A673 (cell line): ENCODE data around the gene FHL2. TPM values are rescaled to one million over a fixed set of nuclear protein-coding genes. Genes with fewer than 3 reads are reported as not detected.

Experiments
- BruUV-seq: library from RNA; stranded (reverse); fragments of 400-500 nt; replicated peaks from 2 replicates; lab custom pipeline; 2021; lab: Mats Ljungman, UMichigan
- CTCF ChIA-PET: fragments of 300-600 bp; sonication (Branson Sonifier 250); formaldehyde crosslinking; loops from one replicate; lab custom pipeline; 2022; ENCODE audit warnings: antibody characterized with exemption; lab: Charles Lee
- POLR2A ChIA-PET: fragments of 300-600 bp; sonication (Branson Sonifier 250); formaldehyde crosslinking; loops from one replicate; lab custom pipeline; 2022; ENCODE audit warnings: antibody characterized with exemption; ENCODE audit not compliant: low non-redundant PET; lab: Charles Lee
- DNase-seq: peaks from one replicate; pipeline ENCODE4 v3.0.0-alpha.2; 2015; ENCODE audit warnings: low spot score
- H3K27ac ChIP-seq: fragments of 200-600 bp; sonication (generic); 2 replicates; pipeline ENCODE4 v1.5.1; 2016; ENCODE audit warnings: mixed run types, low read depth, mild to moderate bottlenecking, mixed read lengths, antibody characterized with exemption, low read length; ENCODE audit not compliant: poor library complexity, severe bottlenecking
- H3K27me3 ChIP-seq: fragments of 200-600 bp; sonication (generic); replicated peaks from 2 replicates; pipeline ENCODE4 v1.6.1; 2017; ENCODE audit warnings: mixed run types, low read depth, mild to moderate bottlenecking, mixed read lengths, antibody characterized with exemption, low read length; ENCODE audit not compliant: insufficient read depth, poor library complexity
- H3K36me3 ChIP-seq: fragments of 200-600 bp; sonication (generic); 2 replicates; pipeline ENCODE4 v1.6.1; 2016; ENCODE audit warnings: mixed run types, mild to moderate bottlenecking, mixed read lengths, antibody characterized with exemption, low read length; ENCODE audit not compliant: insufficient read depth, poor library complexity, severe bottlenecking
- H3K4me1 ChIP-seq: fragments of 200-600 bp; sonication (generic); 2 replicates; pipeline ENCODE4 v1.6.1; 2017; ENCODE audit warnings: mixed run types, mild to moderate bottlenecking, mixed read lengths, antibody characterized with exemption, low read length; ENCODE audit not compliant: insufficient read depth, poor library complexity, severe bottlenecking
- H3K4me3 ChIP-seq: fragments of 200-600 bp; sonication (generic); 2 replicates; pipeline ENCODE4 v1.5.1; 2016; ENCODE audit warnings: low read depth, mixed run types, mild to moderate bottlenecking, mixed read lengths, low read length; ENCODE audit not compliant: poor library complexity, severe bottlenecking
- H3K9me3 ChIP-seq: fragments of 200-600 bp; sonication (generic); 2 replicates; pipeline ENCODE4 v1.6.1; 2016; ENCODE audit warnings: mixed run types, low read depth, mild to moderate bottlenecking, mixed read lengths, antibody characterized with exemption, low read length; ENCODE audit not compliant: poor library complexity, severe bottlenecking
- CTCF ChIP-seq: fragments of 300-800, 200-600 bp; sonication (generic); conservative IDR thresholded peaks from 2 replicates; pipeline ENCODE4 v1.5.1; 2017; ENCODE audit warnings: low read depth, mild to moderate bottlenecking, antibody characterized with exemption, low read length, moderate library complexity, mixed read lengths
- EZH2 ChIP-seq: fragments of 200-600 bp; sonication (generic); IDR thresholded peaks from 2 replicates; pipeline ENCODE4 v1.6.1; 2017; ENCODE audit warnings: borderline replicate concordance, low read depth, mild to moderate bottlenecking, mixed read lengths, antibody characterized with exemption, low read length; ENCODE audit not compliant: poor library complexity, severe bottlenecking
- intact Hi-C: fragments of 100-400 bp; cut with micrococcal nuclease; formaldehyde crosslinking; loops from one replicate; pipeline ENCODE4 v1.10.0; 2022; ENCODE audit not compliant: unreplicated experiment
- total RNA-seq: library from RNA; stranded (reverse); gene quantifications from 2 replicates; pipeline ENCODE4 v1.2.3, GENCODE V29; 2021

The FHL2 gene
- total RNA-seq, 1 experiment from 2014 or later, result 4.7 TPM

DNA sequence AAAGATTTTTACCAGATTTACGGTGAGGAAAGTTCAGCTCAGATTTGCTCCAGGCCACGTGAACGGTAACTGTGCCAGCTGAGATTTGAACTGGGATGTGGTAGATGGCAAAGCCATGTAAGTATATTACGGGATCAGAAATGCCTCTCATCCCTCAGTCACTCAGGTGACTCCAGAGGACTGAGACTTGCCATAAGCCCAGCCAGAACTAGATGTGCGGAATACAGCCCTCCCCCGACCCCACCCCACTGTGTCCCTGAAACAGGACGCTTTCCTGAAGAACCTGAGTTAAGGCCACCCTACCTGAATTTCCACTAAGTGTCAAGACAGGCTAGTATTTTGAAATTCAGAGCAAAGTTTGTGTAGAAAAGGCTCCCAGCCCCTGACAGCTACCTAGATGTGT lies 1.3 kb upstream of the FHL2 start:
- H3K27me3 ChIP-seq, result no peaks in the 10 kb centered on the region
- no peak overlapping the region for H3K27ac ChIP-seq
- H3K4me3 ChIP-seq, result no peak overlapping the region
- ChIA-PET POLR2A (no interaction called here), CTCF (no interaction called here)
- no peaks in the 10 kb centered on the region for H3K36me3 ChIP-seq
- DNase-seq, result no peak
- BruUV-seq, result no TSS peak
- intact Hi-C loops, result no loop called here
- no peak for TF ChIP-seq CTCF
- TF ChIP-seq EZH2, result no peak
- H3K9me3 ChIP-seq, result no peaks in the 10 kb centered on the region
- H3K4me1 ChIP-seq, result no peaks in the 10 kb centered on the region

GRCh38 chr2:105399207-105399861 lies 483 bp upstream of the FHL2 start:
- Histone ChIP-seq H3K9me3 (no peaks in the 10 kb centered on the region), H3K4me1 (no peaks in the 10 kb centered on the region), H3K36me3 (no peaks in the 10 kb centered on the region), H3K4me3 (peak overlapping the region; percentile 57), H3K27ac (peak overlapping the region; percentile 75), H3K27me3 (no peaks in the 10 kb centered on the region)
- ChIA-PET POLR2A (no interaction called here), CTCF (no interaction called here)
- TF ChIP-seq CTCF, result no peak
- no peak for TF ChIP-seq EZH2
- no TSS peak for BruUV-seq
- no peak for DNase-seq
- intact Hi-C loops, result no loop called here

GRCh38 chr2:105397953-105398335 lies 907 bp downstream of the FHL2 start:
- Histone ChIP-seq H3K4me3 (peak overlapping the region; percentile 57), H3K27me3 (no peaks in the 10 kb centered on the region), H3K27ac (no peak overlapping the region), H3K9me3 (no peaks in the 10 kb centered on the region), H3K36me3 (no peaks in the 10 kb centered on the region), H3K4me1 (no peaks in the 10 kb centered on the region)
- no peak for DNase-seq
- TF ChIP-seq EZH2 (no peak), CTCF (no peak)
- ChIA-PET CTCF (no interaction called here), POLR2A (no interaction called here)
- TSS peak; percentile 52 for BruUV-seq
- intact Hi-C loops, result no loop called here
